HepG2 (cell line): ENCODE data around the gene F7. TPM values are rescaled to one million over a fixed set of nuclear protein-coding genes. Genes with fewer than 3 reads are reported as not detected.

Source experiments
- ATAC-seq: fragments of 200-7000 bp; cut with Tn5 transposase; 3 replicates; pipeline ENCODE4 v1.9.1; 2020; ENCODE audit warnings: mild to moderate bottlenecking, moderate library complexity
- BruUV-seq: library from RNA; stranded (reverse); fragments of 400-500 nt; replicated peaks from 2 replicates; lab custom pipeline; 2021; lab: Mats Ljungman, UMichigan
- CTCF ChIA-PET: fragments of 300-600 bp; formaldehyde crosslinking; extraction: SDS; loops from one replicate; lab custom pipeline; 2021; ENCODE audit warnings: low total read pairs, inconsistent platforms, low intra/inter-chr PET ratio; lab: Yijun Ruan, JAX
- POLR2A ChIA-PET: fragments of 350-600 bp; sonication (Branson Sonifier 250); formaldehyde crosslinking; loops from one replicate; lab custom pipeline; 2020; ENCODE audit warnings: antibody characterized with exemption, inconsistent platforms; lab: Yijun Ruan, JAX
- DNase-seq: peaks from one replicate; pipeline ENCODE4 v3.0.0-alpha.2; 2015; ENCODE audit warnings: low spot score
- FAIRE-seq: peaks from 3 replicates; lab custom pipeline; 2011; peaks lifted over from hg19 to GRCh38; lab: Jason Lieb, UNC
- H2AFZ ChIP-seq: one replicate; pipeline ENCODE4 v1.6.1; 2011; ENCODE audit warnings: low read length, inconsistent platforms
- H3K27ac ChIP-seq: fragments of 300-600 bp; 3 replicates; pipeline ENCODE4 v1.8.0; 2011; ENCODE audit warnings: mixed run types, mild to moderate bottlenecking, mixed read lengths, low read length, inconsistent platforms; ENCODE audit not compliant: insufficient read depth; ENCODE audit errors: extremely low read length
- H3K27me3 ChIP-seq, 2 experiments: fragments of 200-600 bp in 1 of 2; 2 replicates in 1 of 2; 3 replicates in 1 of 2; pipeline versions ENCODE4 v1.6.0 to v1.8.0; 2011; ENCODE audit warnings: low read length in 2 of 2, mild to moderate bottlenecking in 2 of 2, moderate library complexity in 2 of 2, inconsistent platforms in 1 of 2; ENCODE audit not compliant: insufficient read depth in 2 of 2, control insufficient read depth in 1 of 2
- H3K36me3 ChIP-seq, 2 experiments: fragments of 200-600 bp in 1 of 2; replicated peaks in 1 of 2; 2 replicates in 1 of 2; 3 replicates in 1 of 2; pipeline versions ENCODE4 v1.5.1 to v1.8.0; 2011; ENCODE audit warnings: low read length in 2 of 2, inconsistent platforms in 1 of 2; ENCODE audit not compliant: insufficient read depth in 2 of 2, control insufficient read depth in 1 of 2
- H3K4me1 ChIP-seq: 2 replicates; pipeline ENCODE4 v1.5.1; 2012; ENCODE audit warnings: low read length, inconsistent platforms; ENCODE audit not compliant: insufficient read depth
- H3K4me2 ChIP-seq: 2 replicates; pipeline ENCODE4 v1.6.0; 2011; ENCODE audit warnings: low read depth, low read length, inconsistent platforms
- H3K4me3 ChIP-seq, 3 experiments: fragments of 200-600 bp in 1 of 3; sonication (generic), shearing (Covaris generic) in 1 of 3; replicated peaks in 1 of 3; 2 replicates each; pipeline ENCODE4 v1.5.1; 2011 to 2016; ENCODE audit warnings: low read length in 3 of 3, inconsistent platforms in 2 of 3, low read depth in 2 of 3, mild to moderate bottlenecking in 2 of 3, control low read depth in 1 of 3, mixed read lengths in 1 of 3; ENCODE audit not compliant: insufficient read depth in 1 of 3
- H3K79me2 ChIP-seq: one replicate; pipeline ENCODE4 v1.6.1; 2011; ENCODE audit warnings: low read length, inconsistent platforms; ENCODE audit not compliant: insufficient read depth
- H3K9ac ChIP-seq: 2 replicates; pipeline ENCODE4 v1.6.0; 2011; ENCODE audit warnings: mild to moderate bottlenecking, low read depth, low read length, inconsistent platforms; ENCODE audit not compliant: insufficient read depth
- H3K9me3 ChIP-seq: 2 replicates; pipeline ENCODE4 v1.5.1; 2012; ENCODE audit warnings: mild to moderate bottlenecking, low read length
- H4K20me1 ChIP-seq: 2 replicates; pipeline ENCODE4 v1.6.0; 2011; ENCODE audit warnings: inconsistent platforms, mild to moderate bottlenecking, low read length, moderate library complexity; ENCODE audit not compliant: insufficient read depth
- AHR ChIP-seq: IDR thresholded peaks from 2 replicates; pipeline ENCODE4 v1.6.1; 2018; ENCODE audit warnings: missing genetic modification reagents, missing compliant biosample characterization
- CEBPB ChIP-seq: IDR thresholded peaks from 2 replicates; pipeline ENCODE4 v1.6.1; 2011; ENCODE audit warnings: low read depth, low read length, improper control_type of control experiment, borderline replicate concordance
- NR2F1 ChIP-seq, 2 experiments: fragments of 450-650 bp in 1 of 2; formaldehyde crosslinking in 1 of 2; IDR thresholded peaks; 2 replicates each; pipeline versions ENCODE4 v1.5.0 to v1.6.1; 2016 to 2020; ENCODE audit warnings: mild to moderate bottlenecking in 1 of 2, missing compliant biosample characterization in 1 of 2, missing genetic modification reagents in 1 of 2, moderate library complexity in 1 of 2
- RBFOX2 ChIP-seq: fragments of 200-400 bp; formaldehyde crosslinking; IDR thresholded peaks from 2 replicates; pipeline ENCODE4 v1.6.1; 2017; ENCODE audit warnings: low read depth, mild to moderate bottlenecking, low read length
- RNF2 ChIP-seq: fragments of 450-650 bp; conservative IDR thresholded peaks from 2 replicates; pipeline ENCODE4 v1.6.1; 2016; ENCODE audit warnings: low read depth
- TRIM24 ChIP-seq: sonication (generic); formaldehyde crosslinking; IDR thresholded peaks from 2 replicates; pipeline ENCODE4 v1.8.0; 2022; ENCODE audit warnings: mild to moderate bottlenecking, missing genetic modification reagents
- ZSCAN12 ChIP-seq: sonication (generic); formaldehyde crosslinking; IDR thresholded peaks from 2 replicates; pipeline ENCODE4 v1.9.0; 2021; ENCODE audit warnings: mild to moderate bottlenecking, missing genetic modification reagents
- WGBS: methylation state at CpG from one replicate; pipeline ENCODE4 v1.1.6; 2017; ENCODE audit warnings: low lambda C conversion rate; 5-methylcytosine and 5-hydroxymethylcytosine counted together
- in situ Hi-C: cut with HindIII; loops from 2 replicates; pipeline ENCODE4 v1.10.0; 2017; ENCODE audit warnings: low pct_unique_long_range_greater_than_20kb; ENCODE audit not compliant: extremely low pct_ligation_motif_present
- intact Hi-C: fragments of 100-400 bp; cut with micrococcal nuclease; formaldehyde crosslinking; loops from one replicate; pipeline ENCODE4 v1.10.0; 2022; ENCODE audit not compliant: unreplicated experiment
- polyA plus RNA-seq, 8 experiments: library from polyadenylated mRNA; depleted of rRNA in 3 of 8; stranded (reverse) in 7 of 8; unstranded in 1 of 8; fragments of >200 nt; fragmentation: Illumina TruSeq in 4 of 8; extraction: Trizol in 4 of 8; gene quantifications; 2 replicates each; pipeline versions ENCODE4 v1.2.1 to v1.2.3, GENCODE V29; 2011 to 2016; ENCODE audit warnings: low read depth in 4 of 8, missing spikeins in 1 of 8, mixed read lengths in 1 of 8; ENCODE audit not compliant: insufficient read depth in 1 of 8
- total RNA-seq, 5 experiments: library from RNA; depleted of rRNA; stranded (reverse); fragments of >200 nt; fragmentation: Illumina TruSeq; extraction: Trizol; gene quantifications; 2 replicates each; pipeline ENCODE4 v1.2.3, GENCODE V29; 2016; ENCODE audit warnings: low read depth in 1 of 5
- TF ChIP-seq, protein P1 (sequence below): sonication (generic); formaldehyde crosslinking; IDR thresholded peaks from 2 replicates; pipeline ENCODE4 v1.8.0; 2022; ENCODE audit warnings: missing genetic modification reagents, mild to moderate bottlenecking, moderate library complexity, borderline replicate concordance
- TF ChIP-seq, protein P2 (sequence below): sonication (generic); formaldehyde crosslinking; IDR thresholded peaks from 2 replicates; pipeline ENCODE4 v1.9.0; 2021; ENCODE audit warnings: missing genetic modification reagents, mild to moderate bottlenecking, borderline replicate concordance
- TF ChIP-seq, protein P3 (sequence below): sonication (generic); formaldehyde crosslinking; IDR thresholded peaks from 2 replicates; pipeline ENCODE4 v1.4.0; 2020; ENCODE audit warnings: mild to moderate bottlenecking, low read depth, missing genetic modification reagents
- TF ChIP-seq, protein P4 (sequence below): sonication (generic); formaldehyde crosslinking; conservative IDR thresholded peaks from 2 replicates; pipeline ENCODE4 v1.8.0; 2022; ENCODE audit warnings: low read depth, missing genetic modification reagents

Gene F7
- total and polyA plus RNA-seq, 2 of the 13 experiments (the other 11 are each of a cell fraction or from before 2014, with no cell fraction given) = 12.6 to 26.5 TPM

DNA sequence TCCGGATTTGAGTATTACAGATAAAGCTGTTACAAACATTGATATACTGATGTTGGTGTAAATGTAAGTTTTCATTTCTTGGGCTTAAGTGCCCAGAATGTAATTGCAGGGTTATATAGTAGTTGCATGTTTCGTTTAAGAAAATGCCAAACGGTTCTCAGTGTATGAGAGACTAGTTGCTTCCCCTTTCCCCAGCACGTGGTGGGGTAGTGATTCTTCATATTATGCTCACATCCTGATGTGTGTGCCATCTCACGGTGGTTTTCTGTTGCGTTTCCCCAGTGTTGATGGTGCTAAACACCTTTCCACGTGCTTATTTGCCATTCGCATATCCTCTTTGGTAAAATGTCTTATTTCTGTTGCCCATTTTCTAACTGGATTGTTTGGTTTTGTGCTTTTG, 34.7 kb upstream of the F7 start (continued):
- TF ChIP-seq NR2F1 (CRISPR knock-in tag; IDR thresholded peaks at IDR 0.05) = no peak
- TF ChIP-seq RNF2 = no peak

DNA sequence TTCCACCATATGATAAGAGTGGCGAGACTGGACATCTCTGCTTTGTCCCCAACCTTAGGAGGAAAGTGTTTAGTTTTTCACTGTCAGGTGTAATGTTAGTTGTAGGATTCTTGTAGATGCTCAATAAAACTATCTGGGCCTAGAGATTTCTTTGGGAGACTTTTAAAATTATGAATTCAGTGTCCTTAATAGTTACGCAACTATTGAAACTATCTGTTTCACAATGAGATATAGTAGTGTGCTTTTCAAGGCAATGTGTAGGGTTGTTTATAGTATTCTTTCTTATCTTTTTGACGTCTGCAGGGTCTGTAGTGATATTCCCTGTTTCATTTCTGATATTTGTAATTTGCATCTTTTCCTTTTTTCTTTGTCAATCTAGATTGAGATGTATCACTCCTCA, 33.2 kb upstream of the F7 start:
- ChIA-PET CTCF (no interaction called here), POLR2A (no interaction called here)
- Histone ChIP-seq H3K4me3 (no peak overlapping the region), H3K4me2 (no peak overlapping the region), H3K79me2 (no peaks in the 10 kb centered on the region), H3K4me1 (no peaks in the 10 kb centered on the region), H3K27me3 (no peaks in the 10 kb centered on the region), H3K36me3 (peaks cover 17 to 54% of the 10 kb centered on the region in 2 experiments; a peak in 4 of 5 replicates), H4K20me1 (no peaks in the 10 kb centered on the region), H3K27ac (no peak overlapping the region), H3K9ac (no peak overlapping the region), H3K9me3 (no peaks in the 10 kb centered on the region), H2AFZ (no peak overlapping the region)
- FAIRE-seq (no peak), ATAC-seq (no peak), DNase-seq (no peak)
- intact Hi-C loops (no loop called here), in situ Hi-C loops (no loop called here)
- WGBS = 91% methylated on average over 3 of the region's 3 CpGs
- TF ChIP-seq CEBPB (peak; percentile 75; the same call in 1 of the 2 replicates), ZSCAN12 (CRISPR knock-in tag) (no peak)
- no TSS peak for BruUV-seq

DNA sequence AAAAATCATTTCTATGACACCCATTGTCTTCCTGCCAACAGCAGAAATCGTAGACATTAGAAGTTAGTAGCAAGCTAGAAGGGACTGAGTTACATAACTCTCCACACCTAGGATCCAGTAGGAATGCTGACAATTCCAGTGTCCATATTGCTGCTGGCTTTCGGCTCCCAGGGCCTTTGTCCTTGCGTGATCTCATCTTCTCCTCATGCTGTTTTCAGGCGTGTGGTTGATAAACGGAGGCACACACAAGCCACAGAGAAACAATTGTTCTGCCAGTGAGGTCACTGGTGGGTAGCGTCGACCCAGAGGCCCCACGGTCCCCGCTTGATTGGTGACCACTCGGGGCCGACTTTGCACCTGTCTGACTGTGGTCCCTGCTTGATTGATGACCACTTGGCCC, 31.6 kb upstream of the F7 start:
- Histone ChIP-seq H3K27ac (no peak overlapping the region), H4K20me1 (no peaks in the 10 kb centered on the region), H3K9me3 (no peaks in the 10 kb centered on the region), H3K36me3 (peaks cover 19 to 67% of the 10 kb centered on the region in 2 experiments; a peak in 4 of 5 replicates), H3K79me2 (no peaks in the 10 kb centered on the region), H3K4me1 (no peaks in the 10 kb centered on the region), H3K9ac (no peak overlapping the region), H3K4me2 (no peak overlapping the region), H3K4me3 (no peak overlapping the region), H3K27me3 (no peaks in the 10 kb centered on the region), H2AFZ (no peak overlapping the region)
- no peak for FAIRE-seq
- no peak for DNase-seq
- no peak for ATAC-seq
- in situ Hi-C loops (no loop called here), intact Hi-C loops (no loop called here)
- ChIA-PET POLR2A (no interaction called here), CTCF (no interaction called here)
- WGBS = 99% methylated on average over 9 of the region's 11 CpGs
- BruUV-seq = no TSS peak
- TF ChIP-seq, protein P1, sequence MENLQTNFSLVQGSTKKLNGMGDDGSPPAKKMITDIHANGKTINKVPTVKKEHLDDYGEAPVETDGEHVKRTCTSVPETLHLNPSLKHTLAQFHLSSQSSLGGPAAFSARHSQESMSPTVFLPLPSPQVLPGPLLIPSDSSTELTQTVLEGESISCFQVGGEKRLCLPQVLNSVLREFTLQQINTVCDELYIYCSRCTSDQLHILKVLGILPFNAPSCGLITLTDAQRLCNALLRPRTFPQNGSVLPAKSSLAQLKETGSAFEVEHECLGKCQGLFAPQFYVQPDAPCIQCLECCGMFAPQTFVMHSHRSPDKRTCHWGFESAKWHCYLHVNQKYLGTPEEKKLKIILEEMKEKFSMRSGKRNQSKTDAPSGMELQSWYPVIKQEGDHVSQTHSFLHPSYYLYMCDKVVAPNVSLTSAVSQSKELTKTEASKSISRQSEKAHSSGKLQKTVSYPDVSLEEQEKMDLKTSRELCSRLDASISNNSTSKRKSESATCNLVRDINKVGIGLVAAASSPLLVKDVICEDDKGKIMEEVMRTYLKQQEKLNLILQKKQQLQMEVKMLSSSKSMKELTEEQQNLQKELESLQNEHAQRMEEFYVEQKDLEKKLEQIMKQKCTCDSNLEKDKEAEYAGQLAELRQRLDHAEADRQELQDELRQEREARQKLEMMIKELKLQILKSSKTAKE = no peak
- no peak for TF ChIP-seq TRIM24 (CRISPR knock-in tag)
- TF ChIP-seq, protein P2, sequence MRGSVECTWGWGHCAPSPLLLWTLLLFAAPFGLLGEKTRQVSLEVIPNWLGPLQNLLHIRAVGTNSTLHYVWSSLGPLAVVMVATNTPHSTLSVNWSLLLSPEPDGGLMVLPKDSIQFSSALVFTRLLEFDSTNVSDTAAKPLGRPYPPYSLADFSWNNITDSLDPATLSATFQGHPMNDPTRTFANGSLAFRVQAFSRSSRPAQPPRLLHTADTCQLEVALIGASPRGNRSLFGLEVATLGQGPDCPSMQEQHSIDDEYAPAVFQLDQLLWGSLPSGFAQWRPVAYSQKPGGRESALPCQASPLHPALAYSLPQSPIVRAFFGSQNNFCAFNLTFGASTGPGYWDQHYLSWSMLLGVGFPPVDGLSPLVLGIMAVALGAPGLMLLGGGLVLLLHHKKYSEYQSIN = no peak
- TF ChIP-seq, protein P3, sequence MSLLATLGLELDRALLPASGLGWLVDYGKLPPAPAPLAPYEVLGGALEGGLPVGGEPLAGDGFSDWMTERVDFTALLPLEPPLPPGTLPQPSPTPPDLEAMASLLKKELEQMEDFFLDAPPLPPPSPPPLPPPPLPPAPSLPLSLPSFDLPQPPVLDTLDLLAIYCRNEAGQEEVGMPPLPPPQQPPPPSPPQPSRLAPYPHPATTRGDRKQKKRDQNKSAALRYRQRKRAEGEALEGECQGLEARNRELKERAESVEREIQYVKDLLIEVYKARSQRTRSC (CRISPR knock-in tag) = no peak
- no peak for TF ChIP-seq RBFOX2
- no peak for TF ChIP-seq AHR (CRISPR knock-in tag)
- TF ChIP-seq, protein P4, sequence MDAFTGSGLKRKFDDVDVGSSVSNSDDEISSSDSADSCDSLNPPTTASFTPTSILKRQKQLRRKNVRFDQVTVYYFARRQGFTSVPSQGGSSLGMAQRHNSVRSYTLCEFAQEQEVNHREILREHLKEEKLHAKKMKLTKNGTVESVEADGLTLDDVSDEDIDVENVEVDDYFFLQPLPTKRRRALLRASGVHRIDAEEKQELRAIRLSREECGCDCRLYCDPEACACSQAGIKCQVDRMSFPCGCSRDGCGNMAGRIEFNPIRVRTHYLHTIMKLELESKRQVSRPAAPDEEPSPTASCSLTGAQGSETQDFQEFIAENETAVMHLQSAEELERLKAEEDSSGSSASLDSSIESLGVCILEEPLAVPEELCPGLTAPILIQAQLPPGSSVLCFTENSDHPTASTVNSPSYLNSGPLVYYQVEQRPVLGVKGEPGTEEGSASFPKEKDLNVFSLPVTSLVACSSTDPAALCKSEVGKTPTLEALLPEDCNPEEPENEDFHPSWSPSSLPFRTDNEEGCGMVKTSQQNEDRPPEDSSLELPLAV = no peak
